H1 (cell line): Measurements from ENCODE around the gene MAGIX. TPM values are rescaled to one million over a fixed set of nuclear protein-coding genes. Genes with fewer than 3 reads are reported as not detected.

ENCODE experiments used
- CTCF ChIA-PET: fragments of 300-600 bp; sonication (Branson Sonifier 250); formaldehyde crosslinking; loops from one replicate; lab custom pipeline; 2021; ENCODE audit not compliant: partially characterized antibody; lab: Charles Lee
- POLR2A ChIA-PET: fragments of 300-600 bp; sonication (Branson Sonifier 250); formaldehyde crosslinking; loops from one replicate; lab custom pipeline; 2021; ENCODE audit warnings: inconsistent platforms; ENCODE audit not compliant: partially characterized antibody; lab: Charles Lee
- DNase-seq, 2 experiments: peaks; one replicate each; pipeline versions ENCODE4 v3.0.0 to v3.0.0-alpha.2; 2010 to 2022; ENCODE audit warnings: low spot score in 2 of 2, low read depth in 1 of 2, mixed read lengths in 1 of 2
- FAIRE-seq: peaks from 2 replicates; lab custom pipeline; 2011; peaks lifted over from hg19 to GRCh38; lab: Jason Lieb, UNC
- H2AFZ ChIP-seq: 2 replicates; pipeline ENCODE4 v1.8.1; 2012; ENCODE audit warnings: low read length, inconsistent platforms
- H2AK5ac ChIP-seq: 2 replicates; pipeline ENCODE4 v1.6.1; 2013; ENCODE audit warnings: low read depth, low read length
- H2BK120ac ChIP-seq: replicated peaks from 2 replicates; pipeline ENCODE3; 2013; ENCODE audit warnings: low read depth, low read length, inconsistent platforms
- H2BK12ac ChIP-seq: 2 replicates; pipeline ENCODE4 v1.6.1; 2013; ENCODE audit warnings: low read depth, low read length
- H2BK15ac ChIP-seq: 2 replicates; pipeline ENCODE4 v1.6.1; 2013; ENCODE audit warnings: low read length
- H2BK20ac ChIP-seq: 2 replicates; pipeline ENCODE4 v1.6.1; 2013; ENCODE audit warnings: low read length
- H2BK5ac ChIP-seq: 2 replicates; pipeline ENCODE4 v1.6.1; 2013; ENCODE audit warnings: low read depth, low read length
- H3K14ac ChIP-seq: 2 replicates; pipeline ENCODE4 v1.6.1; 2013; ENCODE audit warnings: inconsistent platforms; ENCODE audit not compliant: insufficient read length
- H3K18ac ChIP-seq: 2 replicates; pipeline ENCODE4 v1.6.1; 2013; ENCODE audit warnings: low read length; ENCODE audit errors: extremely low read depth
- H3K23ac ChIP-seq: 2 replicates; pipeline ENCODE4 v1.6.1; 2013; ENCODE audit warnings: inconsistent platforms; ENCODE audit not compliant: insufficient read length
- H3K23me2 ChIP-seq: 2 replicates; pipeline ENCODE4 v1.6.1; 2013; ENCODE audit warnings: low read depth, low read length
- H3K27ac ChIP-seq: 2 replicates; pipeline ENCODE4 v1.6.1; 2011; ENCODE audit warnings: low read depth, low read length, inconsistent platforms
- H3K27me3 ChIP-seq, 4 experiments: replicated peaks in 1 of 4; 1 replicate in 1 of 4; 2 replicates in 3 of 4; pipeline versions ENCODE4 v1.6.1 to v1.8.1; 2011 to 2013; ENCODE audit warnings: low read length in 3 of 4, mild to moderate bottlenecking in 3 of 4, inconsistent platforms in 2 of 4, mixed read lengths in 2 of 4, moderate library complexity in 1 of 4; ENCODE audit not compliant: control insufficient read depth in 3 of 4, insufficient read depth in 3 of 4; ENCODE audit errors: extremely low read depth in 1 of 4
- H3K36me3 ChIP-seq, 4 experiments: 2 replicates each; pipeline versions ENCODE4 v1.6.1 to v1.8.1; 2011 to 2013; ENCODE audit warnings: mild to moderate bottlenecking in 4 of 4, low read length in 3 of 4, moderate library complexity in 2 of 4, control low read depth in 1 of 4, inconsistent platforms in 1 of 4; ENCODE audit not compliant: insufficient read depth in 4 of 4, control insufficient read depth in 2 of 4
- H3K4ac ChIP-seq: replicated peaks from 2 replicates; pipeline ENCODE3; 2013; ENCODE audit warnings: low read length, low read depth, mixed read lengths, inconsistent platforms; ENCODE audit not compliant: insufficient read length
- H3K4me1 ChIP-seq, 4 experiments: replicated peaks in 1 of 4; 1 replicate in 1 of 4; 2 replicates in 3 of 4; pipeline versions ENCODE4 v1.6.1 to v1.8.1; 2011 to 2013; ENCODE audit warnings: low read length in 3 of 4, inconsistent platforms in 2 of 4, mixed read lengths in 1 of 4; ENCODE audit not compliant: insufficient read depth in 4 of 4, control insufficient read depth in 3 of 4
- H3K4me2 ChIP-seq, 2 experiments: 2 replicates each; pipeline versions ENCODE4 v1.6.1 to v1.8.1; 2011 to 2013; ENCODE audit warnings: low read depth in 2 of 2, low read length in 2 of 2, control low read depth in 1 of 2, inconsistent platforms in 1 of 2, mild to moderate bottlenecking in 1 of 2; ENCODE audit not compliant: insufficient read depth in 1 of 2
- H3K4me3 ChIP-seq, 4 experiments: fragments of 200-600, 300-600 bp in 1 of 4; sonication (generic), shearing (Covaris generic), sonication (Bioruptor Twin) in 1 of 4; 2 replicates each; pipeline versions ENCODE4 v1.5.1 to v1.8.1; 2011 to 2016; ENCODE audit warnings: low read length in 4 of 4, low read depth in 3 of 4, control low read depth in 2 of 4, inconsistent platforms in 2 of 4, mild to moderate bottlenecking in 2 of 4, mixed read lengths in 1 of 4, moderate library complexity in 1 of 4; ENCODE audit not compliant: insufficient read depth in 2 of 4; ENCODE audit errors: extremely low read depth in 1 of 4
- H3K56ac ChIP-seq: replicated peaks from 2 replicates; pipeline ENCODE3; 2013; ENCODE audit warnings: low read depth, mild to moderate bottlenecking, mixed read lengths, low read length, inconsistent platforms; ENCODE audit not compliant: insufficient read length
- H3K79me1 ChIP-seq: 2 replicates; pipeline ENCODE4 v1.6.1; 2013; ENCODE audit warnings: low read depth, low read length, control low read depth
- H3K79me2 ChIP-seq, 2 experiments: 2 replicates each; pipeline versions ENCODE4 v1.6.1 to v1.8.1; 2012 to 2013; ENCODE audit warnings: low read length in 2 of 2, mild to moderate bottlenecking in 2 of 2, inconsistent platforms in 1 of 2; ENCODE audit not compliant: insufficient read depth in 2 of 2, control insufficient read depth in 1 of 2
- H3K9ac ChIP-seq, 4 experiments: replicated peaks in 1 of 4; 1 replicate in 1 of 4; 2 replicates in 3 of 4; pipeline versions ENCODE4 v1.6.1 to v1.8.1; 2011 to 2013; ENCODE audit warnings: low read depth in 3 of 4, low read length in 3 of 4, control low read depth in 2 of 4, mild to moderate bottlenecking in 2 of 4, moderate library complexity in 2 of 4, inconsistent platforms in 1 of 4; ENCODE audit errors: extremely low read depth in 1 of 4
- H3K9me3 ChIP-seq, 2 experiments: 2 replicates each; pipeline versions ENCODE4 v1.6.1 to v1.8.1; 2012 to 2013; ENCODE audit warnings: mild to moderate bottlenecking in 2 of 2, moderate library complexity in 2 of 2, control low read depth in 1 of 2, inconsistent platforms in 1 of 2, low read depth in 1 of 2, low read length in 1 of 2, mixed read lengths in 1 of 2; ENCODE audit not compliant: insufficient read depth in 2 of 2
- H4K20me1 ChIP-seq, 2 experiments: replicated peaks in 1 of 2; 2 replicates each; pipeline versions ENCODE3 to v1.8.1; 2011 to 2013; ENCODE audit warnings: inconsistent platforms in 2 of 2, low read length in 2 of 2, mild to moderate bottlenecking in 1 of 2; ENCODE audit not compliant: insufficient read depth in 2 of 2, control insufficient read depth in 1 of 2
- H4K5ac ChIP-seq: 2 replicates; pipeline ENCODE4 v1.6.1; 2013; ENCODE audit warnings: low read length, low read depth, mixed read lengths, inconsistent platforms; ENCODE audit not compliant: insufficient read length
- H4K8ac ChIP-seq: 2 replicates; pipeline ENCODE4 v1.8.0; 2013; ENCODE audit warnings: mild to moderate bottlenecking, moderate library complexity, low read length, inconsistent platforms; ENCODE audit not compliant: insufficient read depth; ENCODE audit errors: extremely low read depth
- H4K91ac ChIP-seq: replicated peaks from 2 replicates; pipeline ENCODE3; 2013; ENCODE audit warnings: low read length, mixed read lengths, inconsistent platforms; ENCODE audit not compliant: insufficient read length
- ASH2L ChIP-seq: fragments of 200-600, 300-600 bp; sonication (generic); IDR thresholded peaks from one replicate; pipeline ENCODE4 v1.7.1; 2017; ENCODE audit warnings: low read length
- CHD1 ChIP-seq: IDR thresholded peaks from 2 replicates; pipeline ENCODE4 v1.6.1; 2012; ENCODE audit warnings: low read depth, low read length, improper control_type of control experiment
- CTBP2 ChIP-seq: IDR thresholded peaks from 2 replicates; pipeline ENCODE4 v1.7.0; 2011; ENCODE audit warnings: borderline replicate concordance, mild to moderate bottlenecking, moderate library complexity, mixed read lengths, low read length; ENCODE audit not compliant: insufficient read depth, insufficient read length
- EP300 ChIP-seq, 2 experiments: IDR thresholded peaks; 1 replicate in 1 of 2; 2 replicates in 1 of 2; pipeline ENCODE4 v1.6.1; 2011 to 2012; ENCODE audit warnings: low read depth in 2 of 2, low read length in 2 of 2, mild to moderate bottlenecking in 2 of 2, borderline replicate concordance in 1 of 2, inconsistent platforms in 1 of 2, moderate library complexity in 1 of 2
- EZH2 ChIP-seq: fragments of 200-600 bp; sonication (generic); IDR thresholded peaks from 2 replicates; pipeline ENCODE4 v1.7.1; 2012; ENCODE audit warnings: low read depth, mild to moderate bottlenecking, moderate library complexity, low read length, inconsistent platforms; ENCODE audit not compliant: severe bottlenecking
- JUND ChIP-seq: IDR thresholded peaks from 2 replicates; pipeline ENCODE4 v1.6.1; 2011; ENCODE audit warnings: mild to moderate bottlenecking, improper control_type of control experiment, low read length
- RBBP5 ChIP-seq: IDR thresholded peaks from 2 replicates; pipeline ENCODE4 v1.7.1; 2012; ENCODE audit warnings: low read depth, mild to moderate bottlenecking, inconsistent platforms, low read length, moderate library complexity, borderline replicate concordance
- SIRT6 ChIP-seq: IDR thresholded peaks from one replicate; pipeline ENCODE4 v1.7.1; 2012; ENCODE audit warnings: low read length, inconsistent platforms
- SIX5 ChIP-seq: IDR thresholded peaks from 2 replicates; pipeline ENCODE4 v1.6.1; 2011; ENCODE audit warnings: mild to moderate bottlenecking, low read depth, low read length
- SRF ChIP-seq: IDR thresholded peaks from 2 replicates; pipeline ENCODE4 v1.6.1; 2011; ENCODE audit warnings: mild to moderate bottlenecking, low read depth, low read length, moderate library complexity
- YY1 ChIP-seq: IDR thresholded peaks from 2 replicates; pipeline ENCODE4 v1.6.1; 2011; ENCODE audit warnings: low read depth, mild to moderate bottlenecking, low read length
- ZNF274 ChIP-seq: IDR thresholded peaks from 2 replicates; pipeline ENCODE4 v1.7.0; 2012; ENCODE audit warnings: low read length, borderline replicate concordance; ENCODE audit errors: extremely low read depth
- WGBS, 2 experiments: shearing (Covaris generic) in 1 of 2; methylation state at CpG; one replicate each; pipeline versions ENCODE4 v1.1.6 to v1.1.7; 2013 to 2015; ENCODE audit warnings: low lambda C conversion rate in 2 of 2, mixed read lengths in 2 of 2, inconsistent platforms in 1 of 2, low coverage in 1 of 2, missing lambda C conversion rate in 1 of 2; ENCODE audit not compliant: insufficient replicate concordance in 2 of 2, insufficient coverage in 1 of 2, insufficient read length in 1 of 2; ENCODE audit errors: extremely low coverage in 1 of 2, missing lambda C conversion rate in 1 of 2; 5-methylcytosine and 5-hydroxymethylcytosine counted together
- polyA plus RNA-seq, 7 experiments: library from polyadenylated mRNA; depleted of rRNA in 3 of 7; stranded (reverse) in 5 of 7; unstranded in 2 of 7; fragments of >200 nt in 5 of 7; fragments of 200-250 nt in 2 of 7; gene quantifications; 1 replicate in 5 of 7; 2 replicates in 1 of 7; 4 replicates in 1 of 7; pipeline versions ENCODE4 v1.2.1 to v1.2.3, GENCODE V29; 2011 to 2013; ENCODE audit warnings: missing spikeins in 2 of 7, mixed read lengths in 2 of 7
- total RNA-seq: library from RNA; stranded (reverse); fragmentation: NEBNext Ultra II Directional; extraction: Animal tissue kit (Norgen Biotek cat#: 25700); gene quantifications from 2 replicates; pipeline ENCODE4 v1.2.1, GENCODE V29; 2021

Gene MAGIX
- total and polyA plus RNA-seq, 2 of the 8 experiments (the other 6 are each of a cell fraction or from before 2014, with no cell fraction given): 0.37 to 1.1 TPM

DNA sequence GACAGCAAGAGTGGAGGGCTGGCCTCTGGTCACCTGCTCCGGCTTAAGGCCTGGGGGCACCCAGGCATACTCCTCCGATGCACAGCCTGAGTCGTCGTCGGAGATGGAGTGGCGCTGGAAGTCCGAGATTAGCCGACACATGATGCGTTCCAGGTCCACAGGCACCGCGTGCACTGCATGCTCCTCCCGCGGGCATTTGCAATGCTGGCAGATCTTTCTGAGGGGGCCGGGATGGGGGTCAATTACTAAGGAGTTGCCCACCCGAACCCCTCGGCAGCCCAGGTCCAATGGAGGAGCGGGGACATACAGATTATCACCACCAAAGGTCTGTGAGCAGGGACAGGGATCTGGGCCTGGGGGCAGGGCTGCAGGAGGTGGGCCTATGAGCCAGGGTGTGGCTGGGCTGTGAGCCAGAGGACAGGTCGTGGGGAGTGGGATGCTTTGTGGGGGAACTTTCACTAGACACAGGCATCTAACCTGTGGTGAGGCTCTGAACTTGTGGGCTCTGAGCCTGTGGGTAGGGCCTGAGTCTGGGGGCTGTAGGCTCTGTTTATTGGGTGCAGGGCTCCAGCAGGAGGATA, 21.2 kb downstream of the MAGIX start:
- POLR2A ChIA-PET: interaction anchor here (1.6 kb wide), 1 partner anchor 46 kb away, joined by 4 read pairs; no protein-coding TSS in a partner anchor
- TF ChIP-seq EZH2 (no peak), JUND (no peak), YY1 (no peak), ZNF274 (no peak), RBBP5 (no peak), CTBP2 (no peak), SIX5 (no peak), EP300 (IDR thresholded peaks at IDR 0.05; ENCODE audit: borderline replicate concordance in 1 of 2, low read depth in 2 of 2, low read length in 2 of 2) (no peak), ASH2L (no peak), SRF (no peak), CHD1 (no peak), SIRT6 (no peak)
- FAIRE-seq: no peak

More for the DNA sequence above, 21.2 kb downstream of the MAGIX start:
- Histone ChIP-seq H3K4me1 (peaks cover 0 to 6% (median 5%) of the 10 kb centered on the region in 4 experiments; a peak in 3 of 7 replicates), H3K18ac (no peak overlapping the region), H2BK20ac (no peak overlapping the region), H4K8ac (no peak overlapping the region), H3K79me2 (no peaks in the 10 kb centered on the region), H2BK12ac (no peak overlapping the region), H3K27ac (no peak overlapping the region), H2BK120ac (no peak overlapping the region), H3K4me2 (peak overlapping the region; percentile 60 to 68), H3K23ac (no peak overlapping the region), H4K91ac (no peak overlapping the region), H3K4ac (no peak overlapping the region), H2AK5ac (no peak overlapping the region), H4K20me1 (peaks cover 0 to 3% of the 10 kb centered on the region in 2 experiments), H3K4me3 (peak overlapping the region in 1 of 4 experiments; percentile 75; a peak in 1 of 8 replicates), H3K23me2 (peaks cover 7% of the 10 kb centered on the region; the same call in 1 of the 2 replicates), H2BK15ac (no peak overlapping the region), H3K56ac (no peak overlapping the region), H3K79me1 (no peaks in the 10 kb centered on the region), H3K36me3 (peaks cover 0 to 9% (median 2%) of the 10 kb centered on the region in 4 experiments; a peak in 4 of 8 replicates), H2BK5ac (no peak overlapping the region), H3K27me3 (no peaks in the 10 kb centered on the region), H3K14ac (no peak overlapping the region), H2AFZ (no peak overlapping the region), H3K9ac (no peak overlapping the region), H3K9me3 (no peaks in the 10 kb centered on the region), H4K5ac (no peak overlapping the region)
- no peak for DNase-seq
- 80% methylated on average over 10 of the region's 18 CpGs; no CpG with 5 or more reads in 1 of the 2 experiments for WGBS, 2 experiments
- CTCF ChIA-PET: interaction anchor here (0.7 kb wide), 2 partner anchors 17 to 28 kb away, joined by 3 read pairs; no protein-coding TSS in a partner anchor
